Stimulated activated CD8-positive, alpha-beta memory T cell treated with anti-CD3 and anti-CD28 coated beads, Interleukin-15, amount 100 ng/mL, for 1 hour (primary cell): ENCODE measurements around the gene SPRYD3.
"Not testable (repeated sequence)": the region's sequence is repeated elsewhere in the genome, so short reads cannot be mapped to it uniquely, and the experiment has no call there.

Experiments
- DNase-seq: peaks from one replicate; pipeline ENCODE4 v3.0.0-alpha.2; 2020; ENCODE audit warnings: low read depth

SPRYD3 gene

GRCh38 chr12:53101931-53102781, 23.0 kb upstream of the SPRYD3 start:
- no peak for DNase-seq

DNA sequence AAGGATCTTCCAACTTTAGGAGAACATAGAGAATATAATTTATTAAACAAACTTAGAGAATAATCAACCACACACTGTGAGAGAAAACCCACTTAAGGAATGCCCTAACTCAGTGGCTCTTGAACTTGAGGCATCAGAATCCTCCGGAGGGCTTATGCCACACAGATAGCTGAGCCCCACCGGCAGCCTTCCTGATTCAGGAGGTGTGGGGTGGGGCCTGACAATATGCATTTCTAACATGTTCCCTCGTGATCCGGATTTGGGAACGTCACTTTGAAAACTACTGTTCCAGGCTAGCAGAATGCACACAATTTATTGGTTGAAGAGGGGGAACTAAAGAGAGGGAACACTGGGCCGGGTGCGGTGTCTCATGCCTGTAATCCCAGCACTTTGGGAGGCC, 22.1 kb upstream of the SPRYD3 start:
- DNase-seq, result no peak

GRCh38 chr12:53100466-53101151, 21.4 kb upstream of the SPRYD3 start:
- DNase-seq, result no peak

GRCh38 chr12:53099071-53099882, 20.1 kb upstream of the SPRYD3 start:
- DNase-seq, result peak; percentile 89

DNA sequence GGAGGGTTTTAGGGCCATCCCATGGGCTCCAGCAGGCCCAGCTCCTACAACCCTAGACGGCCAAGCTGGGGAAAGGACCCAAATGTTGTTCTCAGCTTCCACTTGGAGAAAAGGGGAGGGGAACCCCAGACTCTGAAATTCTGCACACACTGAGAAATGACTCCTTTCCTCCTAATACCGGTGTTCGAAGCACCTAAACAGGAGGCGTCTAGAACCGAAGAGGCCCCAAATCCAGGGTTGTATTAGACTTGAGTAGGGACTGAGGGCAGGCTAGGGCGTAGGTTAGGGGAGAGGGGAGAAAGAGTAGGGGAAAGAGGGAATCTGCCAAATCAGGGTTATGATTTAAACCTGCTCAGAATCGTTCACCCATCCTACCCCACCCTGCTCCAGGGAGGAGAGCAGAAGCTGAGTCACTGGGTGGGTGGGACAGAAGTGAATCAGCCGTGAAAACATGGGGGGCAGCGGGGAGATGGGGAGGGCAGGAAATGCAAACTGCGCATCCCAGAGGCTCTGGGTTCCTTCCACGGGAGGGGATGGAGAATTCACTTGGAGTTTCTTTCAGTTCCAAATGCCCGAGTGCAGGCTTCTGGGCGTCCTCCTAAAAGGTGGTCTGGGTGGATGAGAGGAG, 19.3 kb upstream of the SPRYD3 start:
- no peak for DNase-seq

DNA sequence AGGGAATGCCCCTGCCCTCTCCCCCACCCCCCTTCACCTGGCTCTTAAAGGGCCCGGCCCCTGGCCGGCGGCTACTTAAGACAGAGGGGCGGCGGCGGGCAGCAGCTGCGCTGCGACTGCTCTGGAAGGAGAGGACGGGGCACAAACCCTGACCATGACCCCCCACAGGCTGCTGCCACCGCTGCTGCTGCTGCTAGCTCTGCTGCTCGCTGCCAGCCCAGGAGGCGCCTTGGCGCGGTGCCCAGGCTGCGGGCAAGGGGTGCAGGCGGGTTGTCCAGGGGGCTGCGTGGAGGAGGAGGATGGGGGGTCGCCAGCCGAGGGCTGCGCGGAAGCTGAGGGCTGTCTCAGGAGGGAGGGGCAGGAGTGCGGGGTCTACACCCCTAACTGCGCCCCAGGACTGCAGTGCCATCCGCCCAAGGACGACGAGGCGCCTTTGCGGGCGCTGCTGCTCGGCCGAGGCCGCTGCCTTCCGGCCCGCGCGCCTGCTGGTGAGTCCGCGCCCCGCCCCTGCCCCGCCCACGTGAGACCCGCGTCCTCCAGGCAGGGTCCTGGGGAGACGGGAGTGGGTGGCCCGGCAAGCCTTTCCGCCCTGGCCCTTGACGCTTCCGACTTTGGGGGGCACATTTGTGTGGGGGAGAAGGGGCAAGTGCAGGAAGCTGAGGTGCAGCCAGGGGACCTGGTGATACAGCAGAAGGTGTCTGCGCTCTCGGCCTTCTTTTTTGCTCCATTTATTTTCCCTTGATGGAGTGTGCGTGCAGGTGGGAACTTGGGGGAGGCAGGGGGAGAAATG, 18.6 kb upstream of the SPRYD3 start, which contains the start of gene IGFBP6:
Gene IGFBP6 (plus strand): TSS at position 104 of the 790 bp plus-strand sequence. CDS start 51 bp downstream, at position 155.
- DNase-seq, result no peak

DNA sequence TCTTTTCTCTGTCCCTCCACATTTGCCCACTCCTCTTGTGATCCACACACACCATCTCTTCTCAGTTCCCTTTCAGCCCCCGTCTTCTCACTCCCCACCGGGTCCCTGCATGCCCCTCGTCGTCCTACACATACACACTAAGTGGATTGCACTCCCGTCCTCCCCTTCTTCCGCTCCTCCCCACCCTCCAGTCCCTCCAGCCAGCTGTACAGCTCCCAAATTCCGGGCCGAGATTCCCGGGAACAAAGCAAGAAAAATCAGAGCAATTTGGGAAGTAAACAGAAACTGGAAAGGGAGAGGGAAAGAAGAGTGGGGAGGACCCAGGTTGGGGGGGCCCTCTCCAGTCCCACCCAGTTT, 18.0 kb upstream of the SPRYD3 start:
- DNase-seq, result no peak

GRCh38 chr12:53096759-53097158, 17.6 kb upstream of the SPRYD3 start:
- no peak for DNase-seq

GRCh38 chr12:53096089-53096741, 17.0 kb upstream of the SPRYD3 start:
- no peak for DNase-seq

DNA sequence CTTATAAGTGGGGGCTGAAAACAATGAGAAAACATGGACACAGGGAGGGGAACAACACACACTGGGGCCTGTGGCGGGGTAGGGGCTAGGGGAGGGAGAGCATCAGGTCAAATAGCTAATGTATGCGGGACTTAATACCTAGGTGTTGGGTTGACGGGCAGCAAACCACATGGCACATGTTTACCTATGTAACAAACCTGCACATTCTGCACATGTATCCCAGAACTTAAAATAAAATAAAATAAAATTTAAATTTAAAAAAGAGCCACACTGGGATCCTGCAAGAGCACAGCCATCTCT, 16.4 kb upstream of the SPRYD3 start:
- not testable (repeated sequence) for DNase-seq

DNA sequence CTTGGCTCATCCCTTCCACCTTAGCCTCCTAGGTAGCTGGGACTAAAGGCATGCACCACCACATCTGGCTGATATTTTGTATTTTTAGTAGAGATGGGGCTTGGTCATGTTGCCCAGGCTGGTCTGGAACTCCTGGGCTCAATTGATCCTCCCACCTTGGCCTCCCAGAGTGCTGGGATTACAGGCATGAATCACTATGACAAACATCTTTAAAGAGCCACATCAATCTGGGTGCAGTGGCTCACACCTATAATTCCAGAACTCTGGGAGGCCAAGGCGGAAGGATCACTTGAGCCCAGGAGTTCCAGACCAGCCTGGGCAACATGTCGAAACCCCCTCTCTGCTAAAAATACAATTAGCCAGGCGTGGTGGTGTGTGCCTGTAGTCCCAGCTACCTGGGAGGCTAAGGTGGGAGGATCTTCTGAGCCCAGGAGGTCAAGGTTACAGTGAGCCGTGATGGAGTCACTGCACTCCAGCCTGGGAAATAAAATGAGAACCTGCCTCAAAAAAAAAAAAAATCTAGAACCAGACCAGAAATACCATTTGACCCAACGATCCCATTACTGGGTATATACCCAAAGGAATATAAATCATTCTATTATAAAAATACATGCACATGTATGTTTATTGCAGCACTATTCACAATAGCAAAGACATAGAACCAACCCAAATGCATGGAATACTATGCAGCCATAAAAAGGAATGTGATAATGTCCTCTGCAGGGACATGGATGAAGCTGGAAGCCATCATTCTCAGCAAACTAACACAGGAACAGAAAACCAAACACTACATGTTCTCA, 15.8 kb upstream of the SPRYD3 start:
- not testable (repeated sequence) for DNase-seq

DNA sequence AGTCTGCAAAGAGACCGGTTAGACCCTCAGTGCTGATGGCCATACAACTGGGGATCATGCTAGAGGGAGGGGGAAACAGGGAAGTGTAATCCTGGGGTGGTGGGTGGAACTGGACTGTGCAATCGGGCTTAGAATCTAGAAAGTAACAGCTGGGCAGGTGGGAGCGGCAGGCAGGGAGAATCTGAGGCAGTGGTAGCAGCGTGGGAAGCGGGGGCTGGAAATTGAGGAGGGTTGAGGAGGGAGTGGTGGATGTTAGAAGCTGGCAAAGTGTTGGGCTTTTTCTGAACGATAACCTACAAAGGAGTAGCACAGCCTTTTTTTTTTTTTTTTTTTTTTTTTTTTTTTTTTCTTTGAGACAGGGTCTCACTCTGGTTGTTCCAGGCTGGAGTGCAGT, 15.2 kb upstream of the SPRYD3 start:
- no peak for DNase-seq

DNA sequence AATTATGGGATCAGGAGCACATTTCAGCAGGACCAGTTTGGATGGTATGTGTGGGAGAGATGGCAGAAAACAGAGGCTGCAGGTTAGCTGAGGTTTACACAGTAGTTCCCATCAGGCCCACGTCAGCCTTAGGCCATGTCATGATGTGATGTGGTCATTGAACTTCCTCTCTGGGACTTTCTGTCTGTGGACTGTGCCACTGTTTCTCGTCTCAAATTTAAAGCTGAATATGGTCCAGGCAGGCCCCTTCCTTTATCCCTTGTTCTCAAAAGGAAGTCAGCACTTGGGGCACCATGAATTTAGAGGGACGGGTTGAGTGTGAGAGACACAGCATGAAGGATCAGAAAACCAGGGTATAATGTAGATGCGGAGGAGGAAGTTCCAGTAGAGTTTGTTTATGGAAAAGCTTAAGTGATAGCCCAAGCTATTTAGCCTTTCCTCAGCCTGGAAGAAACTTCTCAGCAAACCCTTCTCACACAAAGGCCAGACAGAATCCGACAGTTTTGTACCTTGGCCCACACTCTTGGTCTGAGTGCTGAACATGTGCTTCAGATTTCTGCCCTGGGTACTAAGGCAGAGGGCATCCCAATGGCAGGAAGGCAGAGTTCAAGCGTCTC, 14.7 kb upstream of the SPRYD3 start:
- DNase-seq, result no peak

GRCh38 chr12:53091756-53092155, 12.6 kb upstream of the SPRYD3 start:
- no peak for DNase-seq

DNA sequence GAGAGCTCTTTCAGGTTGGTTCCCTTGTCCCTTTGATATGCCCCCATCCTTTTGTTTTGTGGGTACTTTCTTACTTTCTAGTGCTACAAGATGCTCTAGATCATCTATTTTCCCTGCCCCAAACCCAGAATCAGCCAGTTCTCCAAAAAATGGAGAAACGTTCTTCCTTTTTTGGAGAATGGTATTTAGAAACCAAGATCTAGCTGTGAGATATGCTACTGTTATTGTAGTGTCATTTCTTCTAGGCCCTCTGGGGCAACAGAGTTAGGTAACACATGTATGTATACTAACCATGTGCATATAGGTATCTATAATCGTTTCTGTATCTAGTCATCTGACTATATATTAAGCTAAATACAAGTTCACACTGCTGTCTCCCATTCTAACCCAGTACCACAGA, 11.4 kb upstream of the SPRYD3 start:
- no peak for DNase-seq

DNA sequence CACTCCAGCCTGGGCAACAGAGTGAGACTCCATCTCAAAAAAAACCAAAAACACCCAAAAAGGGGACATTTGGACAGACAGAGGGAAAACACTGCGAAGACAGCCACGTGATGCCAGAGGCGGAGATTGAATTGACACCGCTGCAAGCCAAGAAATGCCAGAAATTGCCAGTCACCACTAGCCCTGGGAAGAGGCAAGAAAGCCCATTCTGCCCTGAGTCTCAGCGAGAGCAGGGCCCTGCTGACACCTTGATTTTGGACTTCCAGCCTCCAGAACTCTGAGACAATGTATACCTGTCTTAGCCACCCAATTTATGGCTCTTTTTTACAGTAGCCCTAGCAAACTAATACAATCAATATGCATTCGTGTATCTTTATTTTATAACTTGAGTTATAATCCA, 10.9 kb upstream of the SPRYD3 start:
- DNase-seq, result no peak

DNA sequence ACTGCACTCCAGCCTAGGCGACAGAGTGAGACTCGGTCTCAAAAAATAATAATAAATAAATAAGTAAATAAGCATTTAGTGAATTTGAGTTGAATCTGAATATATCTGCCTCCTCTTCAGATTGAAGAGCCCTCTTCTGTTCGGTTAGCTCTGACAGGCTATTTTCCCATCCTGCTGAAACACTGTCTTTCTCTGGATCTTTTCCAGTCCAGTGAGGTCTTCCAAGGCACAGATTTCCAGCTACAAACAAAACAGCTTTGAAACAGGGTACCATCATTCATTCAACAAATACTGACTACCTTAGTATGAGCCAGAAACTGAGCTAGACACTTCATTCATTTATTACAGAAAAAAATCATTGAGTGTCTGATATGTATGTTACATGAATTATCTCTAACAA, 7.2 kb upstream of the SPRYD3 start:
- DNase-seq, result no peak

DNA sequence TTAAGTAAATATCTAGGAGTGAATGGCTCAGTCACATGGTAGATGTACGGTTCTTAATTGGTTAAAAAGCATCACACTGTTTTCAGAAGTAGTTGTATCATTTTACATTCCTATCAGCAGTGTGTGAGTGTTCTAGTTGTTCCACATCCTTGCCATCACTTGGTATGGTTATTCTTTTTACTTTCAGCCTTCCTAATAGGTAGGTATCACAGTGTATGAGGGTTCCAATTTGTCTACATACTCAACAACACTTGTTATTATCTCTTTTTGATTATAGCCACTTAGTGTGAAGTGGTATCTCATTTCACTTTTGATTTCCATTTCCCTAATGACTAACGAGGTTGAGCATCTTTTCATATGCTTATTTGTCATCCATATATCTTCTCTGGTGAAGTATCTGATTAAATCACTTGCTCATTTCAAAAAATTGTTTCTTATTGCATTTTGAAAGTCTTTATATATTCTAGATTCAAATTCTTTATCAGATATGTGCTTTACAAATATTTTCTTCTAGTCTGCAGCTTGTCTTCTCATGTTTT, 3.5 kb upstream of the SPRYD3 start:
- DNase-seq, result no peak

DNA sequence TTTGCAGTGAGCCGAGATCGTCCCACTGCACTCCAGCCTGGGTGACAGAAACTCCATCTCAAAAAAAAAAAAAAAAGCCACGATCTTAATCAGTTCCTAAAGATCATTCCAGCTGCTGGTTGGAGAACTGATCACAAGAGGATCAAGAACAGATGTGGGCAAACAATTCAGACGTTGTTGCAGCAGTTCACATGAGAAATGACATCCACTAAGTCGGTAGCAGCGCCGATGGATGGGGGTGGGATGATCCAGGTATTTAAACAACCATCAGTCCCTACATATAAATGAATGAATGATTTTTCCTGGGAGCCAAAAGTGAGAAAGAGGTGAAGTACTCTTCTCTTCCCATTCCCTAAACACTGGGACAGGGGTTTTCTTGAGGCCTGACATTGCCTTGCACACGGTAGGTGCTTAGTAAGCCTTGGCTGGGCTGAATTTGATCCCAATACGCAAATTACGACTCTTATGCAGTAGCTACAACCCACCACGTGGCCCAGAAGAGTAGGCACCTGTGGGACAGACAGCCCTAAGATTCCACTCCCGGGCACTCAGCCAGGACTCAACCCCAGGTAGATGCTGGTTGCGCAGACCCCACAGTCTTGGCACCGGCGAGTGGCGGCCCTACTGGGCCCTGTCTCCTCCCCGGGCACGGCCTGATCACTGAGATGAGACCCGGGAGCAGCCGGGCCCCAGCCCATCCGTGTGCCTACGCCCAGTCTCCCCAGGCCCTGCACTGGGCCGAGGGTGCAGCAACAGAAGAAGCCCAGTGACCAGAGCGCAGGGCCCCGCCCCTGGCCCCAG, 565 bp downstream of the SPRYD3 start:
- no peak for DNase-seq
